GM18868 (cell line): ENCODE measurements around the gene FOXO6.

Experiments
- ATAC-seq: cut with Tn5 transposase; IDR thresholded peaks from one replicate; pipeline ENCODE4 v1.9.1; 2021; ENCODE audit warnings: mild to moderate bottlenecking, moderate library complexity; ENCODE audit not compliant: unreplicated experiment

The FOXO6 gene

DNA sequence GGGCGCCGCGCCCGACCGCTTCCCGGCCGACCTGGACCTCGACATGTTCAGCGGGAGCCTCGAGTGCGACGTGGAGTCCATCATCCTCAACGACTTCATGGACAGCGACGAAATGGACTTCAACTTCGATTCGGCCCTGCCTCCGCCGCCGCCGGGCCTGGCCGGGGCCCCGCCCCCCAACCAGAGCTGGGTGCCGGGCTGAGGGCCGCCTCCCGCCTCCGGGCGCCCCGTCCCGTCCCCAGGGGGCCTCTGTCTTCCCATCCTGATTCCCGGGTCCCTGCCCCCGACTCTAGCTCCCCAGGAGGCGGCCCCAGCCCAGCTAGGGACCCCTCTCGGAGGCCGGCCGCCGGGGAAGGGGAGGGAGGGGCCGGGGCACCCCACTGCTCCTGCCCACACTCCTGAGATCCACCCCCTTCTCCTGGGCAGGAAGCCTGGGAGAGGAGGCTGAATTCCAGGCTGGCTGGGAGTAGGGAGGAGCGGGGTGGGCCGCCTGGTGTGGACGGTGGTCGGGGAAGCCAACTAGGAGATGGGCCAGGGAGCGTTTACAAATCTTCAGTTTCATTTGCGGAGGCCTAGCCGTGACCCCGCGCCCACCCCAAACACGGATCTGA is 21.4 kb downstream of the FOXO6 start:
- ATAC-seq, result no peak

DNA sequence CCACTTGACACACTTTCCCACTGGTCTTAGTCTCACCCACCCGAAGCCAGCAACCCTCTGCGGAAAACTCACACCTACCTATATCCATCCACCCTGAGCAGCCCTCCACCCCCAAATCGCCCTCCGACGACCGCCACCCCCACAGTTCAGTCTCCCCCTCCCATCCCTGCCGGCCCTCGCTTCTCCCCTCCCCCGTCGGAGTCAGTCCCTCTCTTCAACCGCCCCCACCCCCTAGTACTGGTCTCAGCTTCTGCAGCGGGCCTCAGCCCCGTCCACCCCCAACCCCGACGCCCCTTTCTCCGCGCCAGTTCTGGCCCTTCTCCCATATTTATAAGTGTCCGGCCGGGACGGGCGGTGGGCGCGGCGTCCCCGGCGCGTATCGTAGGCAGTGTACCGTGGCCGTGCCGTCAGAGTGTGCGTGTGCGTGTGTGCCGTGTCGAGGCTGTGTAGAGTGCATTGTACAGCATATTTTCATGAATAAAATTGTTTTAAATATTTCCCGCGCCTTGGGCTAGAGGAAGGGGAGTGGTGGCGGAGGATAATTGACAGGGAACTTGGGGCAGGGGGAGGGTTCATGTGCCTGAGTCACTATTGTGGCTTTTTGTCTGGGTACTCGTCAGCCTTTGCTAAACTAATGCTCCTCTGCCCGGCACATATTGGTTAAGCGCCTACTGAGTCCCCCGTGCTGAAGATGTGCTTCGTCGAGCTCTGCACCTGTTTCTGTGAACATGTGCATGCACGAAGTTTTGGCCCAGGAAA is 22.0 kb downstream of the FOXO6 start:
- no peak for ATAC-seq

DNA sequence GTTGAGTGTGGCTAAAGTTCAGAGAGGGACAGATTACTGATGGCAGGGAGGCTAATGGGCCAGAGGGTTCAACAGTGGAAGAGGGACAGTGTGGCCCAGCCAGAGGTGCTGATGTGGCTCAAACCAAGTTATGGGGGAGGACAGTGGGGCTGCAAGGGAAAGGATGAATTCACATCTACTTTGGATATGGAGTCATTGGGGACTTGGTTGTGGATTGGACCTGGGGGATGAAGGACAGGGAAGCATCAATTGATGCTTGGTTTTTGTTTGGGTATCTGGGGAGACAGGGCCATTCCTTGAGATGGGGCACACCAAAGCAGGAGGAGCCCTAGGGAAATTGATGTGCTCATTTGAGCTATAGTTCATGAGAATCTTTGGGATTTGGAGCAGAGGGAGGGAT is 23.3 kb downstream of the FOXO6 start:
- no peak for ATAC-seq

DNA sequence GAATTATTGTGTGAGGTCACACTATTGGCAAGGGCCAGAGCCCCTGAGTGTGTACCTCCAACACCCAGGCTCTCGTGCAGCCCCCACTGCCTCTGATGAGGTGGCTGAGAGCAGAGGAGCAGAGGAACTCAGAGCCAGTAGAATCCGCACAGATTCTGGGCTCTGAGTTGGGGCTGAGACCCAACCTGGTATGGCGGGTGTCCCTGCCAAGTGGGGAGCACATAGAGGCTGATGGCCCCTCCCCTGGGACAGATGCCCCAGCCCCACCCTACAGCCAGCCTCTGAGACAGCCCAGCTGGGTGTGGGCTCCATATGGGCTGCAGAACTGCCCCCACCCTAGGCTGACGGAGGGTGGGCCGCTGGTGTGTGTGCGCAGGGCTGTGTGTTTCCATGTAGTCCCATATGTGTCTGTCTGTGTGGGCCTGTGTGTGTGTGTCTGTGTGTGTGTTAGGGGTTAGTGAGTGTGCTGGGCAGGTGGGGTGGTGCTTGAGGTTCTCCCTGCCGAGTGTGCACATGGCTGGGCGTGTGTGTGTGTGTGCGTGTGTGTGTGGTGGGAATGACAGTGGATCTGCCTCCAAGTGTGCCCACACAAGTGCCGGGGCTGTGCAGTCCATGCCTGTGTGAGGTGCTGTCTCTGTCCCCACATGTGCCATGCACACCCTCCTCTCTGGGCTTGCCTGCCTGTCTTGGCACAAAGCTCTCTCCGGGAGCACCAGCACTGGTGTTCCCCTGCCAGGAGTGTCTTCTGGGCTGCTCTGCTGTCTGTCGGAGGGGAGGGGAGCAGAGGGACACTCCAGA is 24.4 kb downstream of the FOXO6 start:
- ATAC-seq, result no peak

DNA sequence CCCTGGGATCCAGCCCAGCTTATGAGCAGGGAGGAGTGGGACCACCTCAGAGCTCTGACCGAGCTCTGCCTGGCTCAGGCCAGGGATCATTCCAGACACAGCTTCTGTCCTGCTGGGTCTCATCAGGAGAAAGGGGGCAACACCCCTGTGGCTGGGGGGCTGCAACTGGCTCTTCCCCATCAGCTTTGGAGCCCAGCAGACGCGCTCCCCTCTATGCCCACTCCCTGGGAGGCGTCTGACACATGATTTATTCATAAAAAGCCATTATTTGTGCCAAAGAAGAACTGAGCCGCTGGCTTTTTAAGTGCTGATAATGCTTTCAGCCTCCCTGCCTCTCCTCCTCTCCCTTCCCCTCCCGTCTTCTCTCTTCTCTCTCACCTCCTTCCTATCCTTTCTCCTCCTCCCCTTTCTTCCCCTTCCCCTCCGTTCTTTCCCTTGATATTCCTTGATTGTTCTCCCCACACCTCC is 25.0 kb downstream of the FOXO6 start:
- ATAC-seq, result no peak

DNA sequence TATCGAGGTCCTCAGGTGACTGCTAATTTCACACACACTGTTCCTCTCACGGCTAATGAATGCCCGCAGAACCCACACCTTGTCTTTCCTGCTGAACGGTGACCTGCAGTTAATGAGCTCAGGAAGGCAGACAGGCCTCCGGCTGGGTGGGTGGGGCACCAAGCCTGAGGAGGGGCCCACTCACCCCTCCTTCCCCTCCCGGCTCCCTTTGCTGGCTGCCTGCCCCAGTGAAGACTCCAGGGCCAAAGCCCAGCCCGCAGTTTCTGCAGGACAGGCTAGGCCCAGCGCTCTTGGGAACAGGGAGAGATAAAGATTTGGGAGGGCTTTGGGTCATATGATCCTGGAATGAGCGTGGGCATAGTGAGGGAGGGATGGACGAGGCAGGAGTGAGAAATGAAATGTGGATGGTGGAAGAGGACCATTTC is 26.4 kb downstream of the FOXO6 start:
- no peak for ATAC-seq

DNA sequence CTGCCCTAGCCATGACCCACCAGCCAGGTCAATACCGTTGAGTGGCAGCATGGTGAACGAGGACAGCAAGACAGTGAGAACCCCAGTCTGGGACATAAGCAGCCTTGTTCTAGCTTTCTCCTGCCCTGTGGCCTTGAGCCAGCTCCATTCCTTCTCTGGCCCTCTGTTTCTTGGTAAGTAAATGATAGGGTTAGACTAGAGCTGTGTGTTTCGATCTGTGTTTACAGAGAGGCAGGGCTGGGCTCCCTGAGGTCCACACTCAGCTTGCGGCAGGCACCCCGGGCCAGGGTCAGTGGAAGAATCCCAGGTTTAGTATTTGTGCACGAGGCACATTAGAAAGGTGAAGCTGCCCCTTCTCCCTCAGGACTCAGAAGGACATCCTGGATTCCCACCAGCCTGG is 27.3 kb downstream of the FOXO6 start:
- no peak for ATAC-seq

DNA sequence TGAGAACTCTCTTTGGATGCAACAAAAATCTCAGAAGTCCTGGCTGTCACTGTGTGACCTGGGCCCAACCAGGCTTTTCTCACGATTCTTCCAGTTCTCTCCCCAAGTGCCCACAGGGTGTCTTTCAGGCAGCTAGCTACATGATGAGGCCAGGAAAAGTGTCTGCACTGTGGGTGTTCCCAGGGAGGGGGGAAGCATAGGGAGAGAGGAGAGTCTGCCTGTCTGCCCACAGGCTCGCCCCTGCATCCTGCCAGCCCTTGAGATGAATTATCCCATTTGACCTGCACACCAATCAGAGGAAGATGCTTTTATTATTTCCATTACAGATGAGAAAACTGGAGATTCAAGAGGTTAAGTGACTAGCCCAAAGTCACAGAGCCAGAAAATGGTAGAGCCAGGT is 27.8 kb downstream of the FOXO6 start:
- no peak for ATAC-seq

DNA sequence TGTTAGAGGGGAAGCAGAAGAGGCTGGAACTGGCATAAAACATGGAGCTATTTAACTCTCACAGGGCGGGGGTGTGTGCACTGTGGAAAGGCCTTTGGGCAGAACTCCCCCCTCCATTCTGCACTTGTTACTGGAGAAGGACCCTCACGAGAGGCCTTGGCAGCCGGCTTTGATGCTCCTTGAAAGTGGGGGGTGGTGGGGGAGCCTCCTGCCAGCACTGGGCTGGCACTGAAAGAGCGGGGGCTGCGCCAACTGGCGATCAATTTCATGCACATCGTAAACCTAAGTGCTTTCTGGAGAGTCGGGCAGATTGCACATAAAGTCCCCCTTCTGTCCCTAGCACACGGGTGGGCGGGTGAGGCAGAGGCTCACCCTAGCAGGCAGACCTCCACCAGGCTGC is 28.9 kb downstream of the FOXO6 start:
- ATAC-seq, result no peak

DNA sequence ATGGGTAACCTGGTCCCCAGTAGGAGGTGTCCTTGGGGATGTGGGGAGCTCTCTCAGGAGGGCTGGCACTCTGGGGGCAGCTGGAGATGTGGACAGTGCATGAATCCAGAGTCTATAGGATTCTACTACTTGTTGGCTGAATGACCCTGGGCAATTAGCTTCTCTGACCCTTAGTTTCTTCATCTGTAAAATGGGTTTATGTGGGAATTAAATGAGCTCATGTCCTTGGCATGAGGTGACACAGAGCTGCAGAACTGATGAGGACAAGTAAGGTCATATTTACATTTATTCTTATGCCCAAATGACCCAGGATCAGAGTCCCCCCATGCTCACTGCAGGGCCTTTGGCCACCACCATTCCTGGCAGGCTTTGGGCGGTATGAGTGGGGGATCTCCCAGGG is 29.3 kb downstream of the FOXO6 start:
- no peak for ATAC-seq

DNA sequence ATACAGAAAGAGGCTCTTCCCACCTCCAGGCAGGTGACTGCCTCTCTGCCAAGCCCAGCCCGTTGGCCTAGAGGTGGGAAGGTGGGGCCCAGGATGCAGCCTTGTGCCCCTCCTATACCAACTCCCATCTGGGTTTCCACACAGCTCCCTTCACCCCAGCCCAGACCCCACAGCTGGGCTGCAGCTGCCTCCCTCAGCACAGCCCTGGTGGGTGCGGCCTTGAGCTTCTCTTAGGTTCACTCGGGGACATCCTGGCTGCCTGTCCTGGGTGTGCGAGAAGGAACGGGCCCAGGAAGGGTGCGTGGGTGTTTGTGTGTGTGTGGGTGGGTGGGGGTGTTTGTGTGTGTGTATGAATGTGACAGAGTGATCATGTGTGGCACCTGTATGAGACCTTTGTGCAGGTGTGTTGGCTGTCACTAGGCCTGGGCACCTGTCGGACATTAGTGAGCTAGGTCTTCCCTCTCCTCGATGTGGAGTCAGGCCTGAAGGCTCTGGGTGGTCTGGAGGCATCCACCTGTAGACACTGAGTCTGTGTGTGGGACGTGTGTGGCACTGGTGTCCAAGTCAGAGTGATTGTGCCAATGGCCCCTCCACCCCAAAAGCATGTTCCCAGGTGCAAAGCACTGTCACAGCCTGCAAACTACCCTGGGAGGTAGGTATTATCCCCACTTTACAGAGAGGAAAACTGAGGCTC is 30.7 kb downstream of the FOXO6 start:
- ATAC-seq, result no peak

DNA sequence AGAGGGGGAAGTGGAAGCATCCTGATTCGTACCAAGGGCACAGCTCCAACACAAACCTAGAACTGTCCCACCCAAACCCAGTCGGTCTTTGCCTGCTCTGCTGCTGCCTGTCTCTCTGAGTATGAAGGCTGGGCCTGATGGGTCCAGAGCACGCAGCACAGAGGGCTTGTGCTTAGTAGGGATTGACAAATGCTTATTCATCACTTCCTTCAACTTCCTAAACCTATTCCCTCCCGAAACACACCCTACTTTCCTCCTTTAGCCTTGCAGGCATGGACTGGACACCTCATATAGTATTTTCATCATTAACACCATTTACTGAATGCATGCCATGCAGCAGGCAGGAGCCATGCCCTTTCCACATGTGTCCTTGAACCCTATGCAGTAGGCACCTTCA is 31.3 kb downstream of the FOXO6 start:
- no peak for ATAC-seq

DNA sequence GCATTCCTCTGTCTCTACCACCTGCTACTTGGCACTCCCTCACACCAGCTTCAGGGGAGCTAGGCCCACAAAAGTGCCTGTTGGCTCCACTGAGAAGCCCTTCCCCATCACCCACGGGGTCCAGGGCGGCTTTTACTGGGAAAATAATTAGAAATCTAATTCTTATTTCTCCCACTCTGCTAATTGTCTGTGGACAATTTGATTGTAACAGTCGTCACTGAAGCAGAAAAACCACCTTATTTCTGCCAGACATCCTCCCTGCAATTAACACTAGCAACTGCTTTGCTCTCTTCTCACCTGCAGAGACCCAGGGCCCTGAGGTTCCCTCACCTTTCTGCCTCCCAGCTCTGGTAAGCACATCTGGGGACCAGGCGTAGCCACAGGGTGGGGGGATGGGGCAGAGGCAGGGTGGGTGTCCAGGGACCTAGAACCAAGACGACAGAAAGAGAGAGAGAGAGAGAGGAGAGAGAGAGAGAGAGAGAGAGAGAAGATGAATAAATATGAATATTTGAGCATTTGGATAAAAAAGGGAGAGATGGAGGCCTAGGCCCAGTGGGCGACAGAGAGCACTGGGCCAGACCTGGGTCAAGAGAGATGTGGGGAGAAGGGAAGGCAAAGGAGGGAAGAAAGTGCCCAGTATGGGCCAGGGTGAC is 32.6 kb downstream of the FOXO6 start:
- no peak for ATAC-seq

DNA sequence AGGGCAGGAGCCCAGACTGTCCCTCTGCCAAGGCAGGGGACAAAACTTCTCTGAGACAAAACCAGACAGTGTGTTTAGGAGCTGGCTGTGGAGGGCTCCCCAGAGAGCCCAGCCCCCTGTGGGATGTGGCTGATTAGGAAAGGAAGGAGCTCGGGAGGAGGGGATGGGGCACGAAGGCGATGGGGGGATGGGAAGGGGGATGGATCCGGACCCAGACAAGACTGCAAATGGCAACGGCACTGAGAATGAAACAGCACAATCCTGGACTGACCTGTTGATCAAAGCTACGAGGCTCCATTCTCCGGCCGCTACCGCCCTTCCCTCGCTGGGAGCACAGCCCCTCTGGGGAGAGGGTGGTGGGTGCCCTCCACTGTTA is 33.1 kb downstream of the FOXO6 start:
- ATAC-seq, result no peak

DNA sequence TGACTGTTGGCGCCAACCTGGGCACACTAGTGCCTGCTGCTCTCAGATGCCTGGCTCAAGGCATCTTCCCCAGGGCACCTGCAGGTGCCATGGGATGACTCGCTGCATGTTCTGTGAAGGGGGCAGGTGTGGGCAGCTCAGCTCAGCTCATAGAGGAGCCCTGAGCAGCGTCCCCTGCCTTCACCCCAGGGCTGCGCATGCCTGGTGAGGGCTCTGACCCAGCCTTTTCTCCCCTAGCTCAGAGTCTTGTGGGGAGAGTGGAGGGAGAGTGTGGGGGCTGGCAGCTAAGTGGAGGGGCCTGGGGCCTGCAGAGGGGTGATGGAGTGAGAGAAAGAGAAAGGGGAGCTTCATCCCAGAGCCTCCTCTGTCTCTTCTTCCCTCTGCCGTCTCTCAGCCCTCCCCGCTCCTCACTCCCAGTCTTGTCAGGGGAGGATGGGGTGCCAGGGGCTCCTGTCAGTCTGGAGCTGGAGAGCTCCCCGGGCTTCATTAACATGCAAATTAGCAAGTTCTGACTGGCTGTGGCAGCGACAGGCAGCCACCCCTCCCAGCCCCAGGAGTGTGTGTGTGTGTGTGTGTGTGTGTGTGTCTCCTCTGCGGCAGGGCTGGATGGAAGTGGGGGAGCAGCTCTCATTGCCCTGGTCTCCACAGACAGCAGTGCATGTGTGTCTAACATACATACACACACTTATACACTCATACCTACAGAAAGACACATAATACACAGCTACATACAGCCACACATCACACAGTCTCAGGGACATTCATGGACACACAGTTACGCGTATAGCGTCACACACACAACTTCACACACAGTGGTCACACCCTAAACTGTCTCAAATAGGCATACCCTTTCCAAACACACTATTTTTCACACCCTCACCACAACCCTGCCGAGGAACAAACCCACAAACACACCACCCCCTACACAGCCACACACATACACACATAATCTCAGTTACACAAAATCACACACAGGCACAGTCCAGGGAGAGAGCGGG is 34.0 kb downstream of the FOXO6 start:
- ATAC-seq, result no peak

DNA sequence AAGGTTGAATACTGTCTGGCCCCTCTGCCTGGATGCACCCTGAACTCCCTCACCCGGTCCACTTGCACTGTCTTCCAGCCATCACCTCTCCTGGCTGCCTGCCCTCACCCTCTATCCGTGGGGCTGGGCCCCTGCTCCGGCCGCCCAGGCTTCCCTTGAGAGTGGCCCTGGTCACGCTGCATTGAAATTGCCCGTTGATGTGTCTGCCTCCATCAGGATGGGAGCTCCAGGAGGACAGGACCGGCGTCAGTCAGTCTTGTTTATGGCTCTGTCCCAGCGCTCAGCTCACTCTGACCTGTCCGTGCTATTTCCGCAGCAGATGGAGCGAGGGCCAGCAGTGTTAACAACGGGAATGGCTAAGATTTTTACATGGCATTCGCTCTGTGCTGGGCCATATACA is 34.9 kb downstream of the FOXO6 start:
- ATAC-seq, result no peak

DNA sequence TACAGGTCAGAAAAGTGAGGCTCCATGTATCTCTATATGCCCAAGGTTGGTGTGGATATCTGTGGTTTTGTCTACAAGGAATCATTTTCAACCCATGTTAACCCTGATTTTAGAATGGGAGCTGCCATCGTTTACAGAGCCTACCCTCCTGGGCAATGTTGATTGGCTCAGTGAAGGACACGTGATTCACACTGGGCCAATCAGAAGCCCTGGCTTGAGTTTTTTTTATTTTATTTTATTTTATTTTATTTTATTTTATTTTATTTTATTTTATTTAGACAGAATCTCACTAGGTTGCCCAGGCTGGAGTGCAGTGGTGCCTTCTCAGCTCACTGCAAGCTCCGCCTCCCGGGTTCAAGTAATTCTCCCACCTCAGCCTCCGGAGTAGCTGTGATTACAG is 35.8 kb downstream of the FOXO6 start:
- ATAC-seq, result no peak

DNA sequence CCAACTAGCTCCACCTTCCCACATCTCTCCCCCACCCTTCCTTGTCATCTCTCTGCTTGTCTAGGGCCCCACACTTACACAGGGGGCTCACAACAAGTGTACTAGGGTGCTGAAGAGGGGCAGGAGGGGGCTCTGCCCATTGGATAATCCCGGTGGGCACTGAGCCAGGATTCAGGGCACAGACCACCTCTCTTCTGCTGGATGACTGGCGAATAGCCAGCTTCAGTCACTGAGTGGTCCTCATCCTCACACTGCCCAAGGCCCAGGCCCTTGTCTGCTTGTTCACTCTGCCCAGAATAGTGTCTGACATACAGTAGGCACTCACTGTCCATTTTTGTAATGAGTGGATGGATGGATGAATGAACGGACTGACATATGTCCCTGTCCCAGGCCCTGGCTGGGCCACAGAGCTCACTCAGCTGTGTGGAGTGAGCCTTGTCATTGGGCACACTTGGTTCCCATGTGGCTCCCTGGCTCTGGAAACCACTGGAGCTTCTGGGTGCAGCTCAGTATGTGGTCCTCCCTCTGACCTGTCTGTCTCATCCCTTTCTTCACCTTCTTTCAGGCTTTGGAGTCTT is 36.6 kb downstream of the FOXO6 start:
- no peak for ATAC-seq

DNA sequence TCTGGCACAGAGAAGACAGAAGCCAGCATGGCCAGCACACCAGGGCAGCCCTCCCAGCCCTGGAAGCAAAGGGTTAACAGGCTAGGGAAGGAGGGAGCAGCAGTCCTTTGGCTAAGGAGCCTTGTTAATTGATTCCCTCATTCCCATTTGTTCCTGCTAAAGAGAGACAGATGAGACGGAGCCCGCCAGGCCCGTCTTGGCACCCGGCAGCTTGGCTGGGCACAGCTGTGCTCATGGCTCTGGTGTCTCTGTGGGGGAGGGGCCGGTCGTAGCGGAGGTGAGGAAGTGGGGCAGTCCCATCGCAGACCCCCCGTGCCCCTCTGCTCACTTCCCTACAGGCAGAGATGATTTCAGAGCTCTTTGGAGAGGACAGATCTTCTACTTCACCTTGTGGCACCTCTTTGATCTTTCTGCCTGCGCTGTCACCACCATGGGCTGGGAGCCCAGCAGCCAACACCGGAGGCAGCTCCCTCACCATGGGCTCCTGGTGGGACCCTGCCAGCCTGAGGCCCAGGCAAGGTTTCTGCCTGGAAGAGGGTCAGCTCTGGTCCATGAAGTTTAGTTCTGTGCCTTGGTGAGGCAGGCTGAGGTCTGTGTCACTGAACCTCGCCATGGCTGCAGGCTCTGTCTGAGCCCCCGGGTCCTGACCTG is 38.0 kb downstream of the FOXO6 start:
- ATAC-seq, result no peak
